GM23338 (cell line): ENCODE results near the gene COPE. TPM values are rescaled to one million over a fixed set of nuclear protein-coding genes. Genes with fewer than 3 reads are reported as not detected.

ENCODE experiments used
- ATAC-seq: fragments of 200-7000 bp; cut with Tn5 transposase; 3 replicates; pipeline ENCODE4 v1.9.1; 2020
- DNase-seq: peaks from one replicate; pipeline ENCODE4 v3.0.0-alpha.2; 2015; ENCODE audit warnings: low spot score
- H2AFZ ChIP-seq: fragments of 200-600 bp; sonication (generic); 2 replicates; pipeline ENCODE4 v1.8.0; 2016; ENCODE audit warnings: antibody characterized with exemption, mild to moderate bottlenecking, moderate library complexity
- H3F3A ChIP-seq: fragments of 200-600 bp; sonication (generic); replicated peaks from 2 replicates; pipeline ENCODE4 v1.8.0; 2017; ENCODE audit warnings: antibody characterized with exemption, mixed run types, low read depth
- H3K27ac ChIP-seq: fragments of 200-600 bp; sonication (generic); 2 replicates; pipeline ENCODE4 v1.6.1; 2016; ENCODE audit warnings: low read depth
- H3K27me3 ChIP-seq: fragments of 200-600 bp; sonication (generic); 2 replicates; pipeline ENCODE4 v1.8.0; 2016; ENCODE audit warnings: mild to moderate bottlenecking, mixed run types, moderate library complexity; ENCODE audit not compliant: insufficient read depth
- H3K36me3 ChIP-seq: fragments of 200-600 bp; sonication (generic); 2 replicates; pipeline ENCODE4 v1.8.0; 2016; ENCODE audit warnings: mild to moderate bottlenecking; ENCODE audit not compliant: insufficient read depth
- H3K4me1 ChIP-seq: fragments of 200-600 bp; sonication (generic); 2 replicates; pipeline ENCODE4 v1.8.0; 2016; ENCODE audit warnings: mild to moderate bottlenecking, moderate library complexity; ENCODE audit not compliant: insufficient read depth
- H3K4me2 ChIP-seq: fragments of 200-600 bp; sonication (generic); 2 replicates; pipeline ENCODE4 v1.7.1; 2017; ENCODE audit warnings: mixed run types
- H3K4me3 ChIP-seq: fragments of 200-600 bp; sonication (generic); 2 replicates; pipeline ENCODE4 v1.6.1; 2016; ENCODE audit warnings: mixed run types
- H3K79me2 ChIP-seq: fragments of 200-600 bp; sonication (generic); replicated peaks from 2 replicates; pipeline ENCODE4 v1.8.0; 2017; ENCODE audit warnings: mild to moderate bottlenecking; ENCODE audit not compliant: insufficient read depth
- H3K9me2 ChIP-seq: fragments of 200-600 bp; sonication (generic); 2 replicates; pipeline ENCODE4 v1.8.0; 2017; ENCODE audit not compliant: insufficient read depth
- H4K20me1 ChIP-seq: fragments of 200-600 bp; sonication (generic); replicated peaks from 2 replicates; pipeline ENCODE4 v1.8.0; 2017; ENCODE audit warnings: mild to moderate bottlenecking; ENCODE audit not compliant: insufficient read depth
- H3K27ac Mint-ChIP-seq: 2 replicates; pipeline ENCODE4 v1.8.0; 2020; ENCODE audit warnings: inconsistent platforms, mild to moderate bottlenecking, moderate library complexity, mixed read lengths
- H3K27me3 Mint-ChIP-seq: 3 replicates; pipeline ENCODE4 v1.8.0; 2022; ENCODE audit warnings: low read depth, mild to moderate bottlenecking, moderate library complexity, mixed read lengths, inconsistent platforms; ENCODE audit not compliant: insufficient read depth, poor library complexity
- H3K36me3 Mint-ChIP-seq: 3 replicates; pipeline ENCODE4 v1.8.0; 2021; ENCODE audit warnings: low read depth, mild to moderate bottlenecking, inconsistent platforms, moderate library complexity, mixed read lengths
- H3K4me1 Mint-ChIP-seq: 3 replicates; pipeline ENCODE4 v1.8.0; 2020; ENCODE audit warnings: mild to moderate bottlenecking, inconsistent platforms, mixed read lengths
- H3K4me3 Mint-ChIP-seq: 3 replicates; pipeline ENCODE4 v1.8.0; 2021; ENCODE audit warnings: moderate library complexity, mild to moderate bottlenecking, inconsistent platforms, mixed read lengths
- H3K9me3 Mint-ChIP-seq: 3 replicates; pipeline ENCODE4 v1.8.0; 2020; ENCODE audit warnings: moderate library complexity, mild to moderate bottlenecking, inconsistent platforms, mixed read lengths
- CTCF ChIP-seq, 2 experiments: fragments of 200-600 bp in 1 of 2; sonication (generic) in 1 of 2; conservative IDR thresholded peaks; 2 replicates each; pipeline versions ENCODE4 v1.5.1 to v1.6.1; 2016 to 2017; ENCODE audit warnings: antibody characterized with exemption in 2 of 2, low read depth in 2 of 2, mild to moderate bottlenecking in 2 of 2, moderate library complexity in 1 of 2
- EZH2 ChIP-seq: fragments of 200-600 bp; sonication (generic); IDR thresholded peaks from one replicate; pipeline ENCODE4 v1.8.0; 2017; ENCODE audit warnings: antibody characterized with exemption, mild to moderate bottlenecking, low read depth; ENCODE audit not compliant: unreplicated experiment
- EZH2phosphoT487 ChIP-seq: fragments of 200-600 bp; sonication (generic); IDR thresholded peaks from one replicate; pipeline ENCODE4 v1.8.1; 2018; ENCODE audit warnings: antibody characterized with exemption; ENCODE audit not compliant: unreplicated experiment
- JUNB ChIP-seq: IDR thresholded peaks from one replicate; pipeline ENCODE4 v1.6.1; 2016; ENCODE audit warnings: antibody characterized with exemption; ENCODE audit not compliant: unreplicated experiment
- NANOG ChIP-seq: IDR thresholded peaks from 2 replicates; pipeline ENCODE4 v1.6.1; 2016; ENCODE audit warnings: antibody characterized with exemption, borderline replicate concordance
- POLR2AphosphoS5 ChIP-seq: IDR thresholded peaks from 2 replicates; pipeline ENCODE4 v1.6.1; 2016; ENCODE audit warnings: antibody characterized with exemption, low read depth
- REST ChIP-seq: IDR thresholded peaks from one replicate; pipeline ENCODE4 v1.6.1; 2018; ENCODE audit warnings: antibody characterized with exemption; ENCODE audit not compliant: unreplicated experiment
- ZNF114 ChIP-seq: fragments of 250-450 bp; sonication (Bioruptor Pico); IDR thresholded peaks from 2 replicates; pipeline ENCODE4 v1.5.0; 2020; ENCODE audit warnings: mild to moderate bottlenecking, moderate library complexity
- ZNF331 ChIP-seq: fragments of 250-450 bp; sonication (Bioruptor Pico); IDR thresholded peaks from 2 replicates; pipeline ENCODE4 v1.5.0; 2020; ENCODE audit warnings: low read depth, mild to moderate bottlenecking, moderate library complexity
- polyA plus RNA-seq: library from polyadenylated mRNA; unstranded; fragments of >200 nt; fragmentation: Nextera tagmentation; extraction: Ambion mirVana; gene quantifications from 2 replicates; pipeline ENCODE4 v1.2.1, GENCODE V29; 2016
- total RNA-seq: library from RNA; depleted of rRNA; stranded (reverse); fragments of >200 nt; shearing (Covaris generic); gene quantifications from 2 replicates; pipeline ENCODE4 v1.2.3, GENCODE V29; 2014

The COPE gene
- total and polyA plus RNA-seq, 2 experiments from 2014 or later: 263 TPM

GRCh38 chr19:18861235-18861634, 58.0 kb downstream of the COPE start (continued):
- TF ChIP-seq NANOG (no peak), ZNF114 (CRISPR knock-in tag) (no peak), EZH2phosphoT487 (no peak), JUNB (no peak), REST (no peak), ZNF331 (CRISPR knock-in tag) (no peak), EZH2 (no peak), POLR2AphosphoS5 (no peak)

- peaks cover 12% of the 10 kb centered on the region for H4K20me1 ChIP-seq
These were observed 58.5 kb downstream of the COPE start for GRCh38 chr19:18860725-18861124.

More at GRCh38 chr19:18860725-18861124, 58.5 kb downstream of the COPE start:
- H3K27ac ChIP-seq: no peak overlapping the region
- DNase-seq (no peak), ATAC-seq (no peak)
- H3K27me3 ChIP-seq: no peaks in the 10 kb centered on the region
- H3K27me3 Mint-ChIP-seq: no peaks in the 10 kb centered on the region
- TF ChIP-seq EZH2 (no peak), POLR2AphosphoS5 (no peak), CTCF (conservative IDR thresholded peaks at IDR 0.05; ENCODE audit: low read depth in 2 of 2) (no peak)
- peaks cover 74% of the 10 kb centered on the region for H3K36me3 Mint-ChIP-seq
- no peak overlapping the region for H3K4me3 ChIP-seq
- H3K4me1 Mint-ChIP-seq: no peaks in the 10 kb centered on the region; the same call in 2 of the 3 replicates
- H3K9me3 Mint-ChIP-seq: no peaks in the 10 kb centered on the region
- no peak overlapping the region for H3K27ac Mint-ChIP-seq
- no peak overlapping the region for H3K4me2 ChIP-seq
- no peaks in the 10 kb centered on the region for H3K4me1 ChIP-seq
- H3K79me2 ChIP-seq: no peaks in the 10 kb centered on the region
- H3K4me3 Mint-ChIP-seq: no peak overlapping the region; the same call in 2 of the 3 replicates
- peaks cover 12% of the 10 kb centered on the region for H3F3A ChIP-seq
- H2AFZ ChIP-seq: no peak overlapping the region
- H3K9me2 ChIP-seq: no peaks in the 10 kb centered on the region
- peaks cover 38% of the 10 kb centered on the region; the same call in 1 of the 2 replicates for H3K36me3 ChIP-seq
